B cell (primary cell): ENCODE data around the gene SLC2A2.

ENCODE experiments used
- CTCF ChIP-seq: fragments of 200-600 bp; IDR thresholded peaks from one replicate; pipeline ENCODE4 v1.8.0; 2022; ENCODE audit warnings: antibody characterized with exemption, mild to moderate bottlenecking
- EZH2 ChIP-seq: IDR thresholded peaks from 2 replicates; pipeline ENCODE4 v1.6.1; 2012; ENCODE audit warnings: borderline replicate concordance, low read depth, mild to moderate bottlenecking, moderate library complexity, low read length; ENCODE audit not compliant: insufficient read depth, poor library complexity, severe bottlenecking

GRCh38 chr3:170992854-170993253 lies 33.7 kb downstream of the SLC2A2 start:
- TF ChIP-seq CTCF (no peak), EZH2 (no peak)
